GM12874 (cell line): ENCODE measurements around the gene MSL3B.

Source experiments
- TF ChIP-seq, protein P1 (sequence below): IDR thresholded peaks from 2 replicates; pipeline ENCODE4 v1.5.1; 2011; ENCODE audit warnings: low read depth, mild to moderate bottlenecking, control low read depth, low read length, moderate library complexity; ENCODE audit not compliant: insufficient read depth

MSL3B gene

DNA sequence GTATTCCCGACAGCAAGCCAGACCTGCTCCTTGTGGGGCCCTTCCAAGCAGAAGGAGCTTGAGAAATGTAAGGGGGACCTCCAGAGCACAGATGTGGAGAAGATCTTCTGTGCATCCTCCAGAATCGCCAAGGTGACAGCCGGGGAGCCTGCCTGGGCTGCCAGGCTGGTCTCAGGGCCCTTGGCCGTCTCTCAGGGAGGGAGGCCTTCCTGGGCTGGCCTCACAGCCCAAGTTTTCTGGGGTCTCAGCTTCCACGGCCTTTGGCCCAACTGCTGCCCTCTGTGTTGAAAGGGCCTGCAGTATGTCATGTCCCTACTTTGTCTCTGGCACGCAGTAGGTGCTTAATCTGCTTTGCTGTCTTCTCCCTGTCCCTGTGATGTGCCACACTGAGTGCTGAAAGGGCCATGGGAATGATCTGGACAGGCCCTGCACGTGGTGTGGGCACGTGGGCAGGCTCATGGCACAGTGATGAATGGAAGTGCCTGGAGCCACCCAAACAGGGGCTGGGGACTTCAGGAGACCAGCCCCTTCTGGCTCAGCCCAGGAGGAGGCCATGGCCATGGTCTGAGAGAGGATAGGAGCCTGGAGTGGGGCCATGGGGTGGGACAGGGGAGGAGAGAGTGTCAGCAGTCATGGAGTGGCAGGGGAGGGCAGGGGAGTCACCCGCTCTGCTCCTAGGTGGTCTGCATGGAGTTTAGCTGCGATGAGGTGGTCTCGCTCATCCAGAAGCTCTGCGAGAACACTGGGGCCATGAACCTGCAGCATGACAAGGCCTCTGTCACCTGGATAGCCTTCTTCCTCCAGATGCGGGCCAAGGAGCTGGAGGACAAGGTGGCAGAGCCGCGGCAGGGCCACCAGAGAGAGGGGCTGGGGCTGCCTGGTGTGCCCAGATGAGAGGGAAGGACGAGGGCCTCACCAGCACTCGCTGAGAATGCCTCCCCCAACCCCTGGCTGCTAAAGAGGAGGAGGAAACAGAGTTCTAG lies 49.3 kb downstream of the MSL3B start:
- TF ChIP-seq, protein P1, sequence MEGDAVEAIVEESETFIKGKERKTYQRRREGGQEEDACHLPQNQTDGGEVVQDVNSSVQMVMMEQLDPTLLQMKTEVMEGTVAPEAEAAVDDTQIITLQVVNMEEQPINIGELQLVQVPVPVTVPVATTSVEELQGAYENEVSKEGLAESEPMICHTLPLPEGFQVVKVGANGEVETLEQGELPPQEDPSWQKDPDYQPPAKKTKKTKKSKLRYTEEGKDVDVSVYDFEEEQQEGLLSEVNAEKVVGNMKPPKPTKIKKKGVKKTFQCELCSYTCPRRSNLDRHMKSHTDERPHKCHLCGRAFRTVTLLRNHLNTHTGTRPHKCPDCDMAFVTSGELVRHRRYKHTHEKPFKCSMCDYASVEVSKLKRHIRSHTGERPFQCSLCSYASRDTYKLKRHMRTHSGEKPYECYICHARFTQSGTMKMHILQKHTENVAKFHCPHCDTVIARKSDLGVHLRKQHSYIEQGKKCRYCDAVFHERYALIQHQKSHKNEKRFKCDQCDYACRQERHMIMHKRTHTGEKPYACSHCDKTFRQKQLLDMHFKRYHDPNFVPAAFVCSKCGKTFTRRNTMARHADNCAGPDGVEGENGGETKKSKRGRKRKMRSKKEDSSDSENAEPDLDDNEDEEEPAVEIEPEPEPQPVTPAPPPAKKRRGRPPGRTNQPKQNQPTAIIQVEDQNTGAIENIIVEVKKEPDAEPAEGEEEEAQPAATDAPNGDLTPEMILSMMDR, result no peak

DNA sequence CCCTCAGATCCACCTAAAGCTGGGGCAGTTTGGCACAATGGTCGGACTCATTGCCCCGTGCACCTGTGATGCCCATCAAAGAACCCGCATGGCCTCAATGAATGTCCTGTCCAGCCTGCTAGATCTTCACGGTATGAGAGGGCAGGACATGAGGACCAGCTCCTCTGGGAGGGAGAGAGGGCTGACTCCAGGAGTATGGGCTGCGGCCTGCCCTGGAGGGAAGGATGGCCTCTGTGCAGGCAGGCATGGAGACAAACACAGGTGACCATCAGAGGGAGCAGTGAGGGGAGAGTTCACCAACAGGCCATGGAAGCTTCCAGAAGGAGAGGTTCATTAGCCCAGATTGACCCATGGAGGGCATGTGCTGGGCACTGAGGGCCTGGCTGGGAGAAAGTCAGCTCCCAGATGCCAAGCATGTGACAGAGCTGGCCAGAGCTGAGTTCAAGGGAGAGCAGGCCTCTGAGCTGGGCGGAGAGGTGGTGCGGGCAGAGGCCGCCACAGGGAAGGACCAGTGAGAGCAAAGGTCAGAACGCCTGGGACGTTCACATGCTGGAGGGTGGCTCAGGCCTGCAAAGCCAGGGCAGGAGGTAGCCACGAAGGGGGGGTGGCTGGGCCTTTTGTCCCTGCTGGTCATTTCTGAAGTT lies 50.1 kb downstream of the MSL3B start:
- TF ChIP-seq, protein P1, result no peak

DNA sequence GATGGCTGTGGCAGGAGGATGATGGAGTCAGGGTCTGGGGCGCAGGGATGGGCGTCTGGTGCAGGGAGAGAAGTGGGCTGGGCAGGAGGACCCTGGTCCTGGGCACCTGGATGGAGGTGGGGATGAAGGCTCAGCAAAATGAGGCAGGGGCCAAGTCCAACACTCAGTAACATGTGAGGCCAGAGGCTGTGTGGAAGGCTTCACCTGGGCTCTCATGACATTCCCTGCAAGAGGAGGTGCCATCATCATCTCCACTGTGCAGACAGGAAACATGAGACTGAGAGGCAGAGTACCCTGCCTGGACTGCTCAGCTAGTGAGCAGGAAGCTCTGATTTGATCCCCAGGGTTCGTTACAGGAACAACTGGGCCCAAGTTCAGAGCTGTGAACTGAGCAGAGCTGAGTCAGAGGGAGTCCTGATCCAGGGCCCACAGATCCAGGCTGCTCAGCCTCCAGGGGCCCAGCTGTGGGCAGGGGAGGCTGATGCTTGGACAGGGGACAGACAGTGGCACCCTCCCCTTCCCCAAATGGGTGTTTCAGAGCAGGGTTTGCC lies 50.8 kb downstream of the MSL3B start:
- TF ChIP-seq, protein P1, result no peak

DNA sequence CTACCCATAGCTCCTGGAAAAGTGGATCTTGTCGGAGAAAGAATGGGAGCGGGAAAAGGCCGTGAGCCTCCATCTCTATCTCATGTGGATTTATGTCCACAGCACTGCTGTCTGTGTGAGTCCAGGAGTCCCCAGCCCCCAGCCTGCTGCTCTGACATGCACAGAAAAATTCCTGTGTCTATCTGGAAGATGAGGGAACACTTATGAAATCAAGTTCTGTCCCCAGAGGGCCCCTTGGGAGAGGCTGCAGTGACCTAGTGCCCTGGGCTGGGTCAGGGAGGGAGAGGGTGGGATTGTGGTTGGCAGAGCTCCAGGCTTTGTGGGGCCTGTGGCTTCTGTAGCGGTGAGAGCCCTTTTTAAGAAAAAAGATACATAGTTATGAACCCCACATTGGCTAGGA lies 51.4 kb downstream of the MSL3B start:
- TF ChIP-seq, protein P1, result no peak

DNA sequence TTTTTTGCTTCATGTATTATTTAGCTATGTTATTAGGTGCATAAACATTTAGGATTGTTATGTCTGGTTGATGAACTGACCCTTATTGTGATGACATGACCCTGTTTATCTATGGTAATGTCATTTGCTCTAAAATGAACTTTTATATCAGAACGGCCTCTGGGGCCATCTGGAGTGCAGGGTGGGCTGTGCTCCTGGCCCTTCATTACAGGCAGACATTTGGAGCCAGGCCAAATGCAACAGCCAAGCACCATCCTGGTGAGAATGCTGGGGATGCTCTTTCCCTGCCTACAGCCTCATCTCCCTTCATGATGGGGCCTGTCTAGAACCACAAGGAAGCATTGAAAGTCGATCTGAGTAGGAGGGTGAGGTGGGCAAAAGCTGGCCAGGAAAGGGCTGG lies 51.9 kb downstream of the MSL3B start:
- TF ChIP-seq, protein P1, result no peak

DNA sequence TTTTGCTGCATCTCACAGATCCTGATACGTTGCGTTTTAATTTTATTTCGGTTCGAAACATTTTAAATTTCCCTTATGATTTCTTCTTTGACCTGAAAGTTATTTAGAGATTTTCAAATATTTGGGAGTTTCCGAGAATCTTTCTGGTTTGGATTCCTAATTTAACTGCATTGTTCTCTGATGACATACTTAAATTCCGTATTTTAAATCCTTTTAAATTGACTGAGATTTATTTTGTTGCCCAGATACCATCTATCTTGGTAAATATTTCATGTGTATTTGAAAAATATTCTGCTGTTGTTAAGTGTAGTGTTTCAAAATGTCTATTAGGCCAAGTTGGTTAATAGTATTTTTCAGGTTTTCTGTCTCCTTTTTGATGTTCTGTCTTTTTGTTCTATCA lies 52.3 kb downstream of the MSL3B start:
- TF ChIP-seq, protein P1, result no peak
